Astrocyte (in vitro differentiated cells and primary cell): Measurements from ENCODE around the gene RNASE11.

Experiments
- EZH2 ChIP-seq: IDR thresholded peaks from 2 replicates; pipeline ENCODE4 v1.6.1; 2012; ENCODE audit warnings: mild to moderate bottlenecking, low read length, inconsistent platforms; ENCODE audit not compliant: insufficient read depth
- TF ChIP-seq, protein P1 (sequence below): IDR thresholded peaks from 2 replicates; pipeline ENCODE4 v1.5.1; 2011; ENCODE audit warnings: low read depth, mild to moderate bottlenecking, inconsistent platforms, low read length, moderate library complexity; ENCODE audit not compliant: insufficient read depth

- TF ChIP-seq, protein P1, sequence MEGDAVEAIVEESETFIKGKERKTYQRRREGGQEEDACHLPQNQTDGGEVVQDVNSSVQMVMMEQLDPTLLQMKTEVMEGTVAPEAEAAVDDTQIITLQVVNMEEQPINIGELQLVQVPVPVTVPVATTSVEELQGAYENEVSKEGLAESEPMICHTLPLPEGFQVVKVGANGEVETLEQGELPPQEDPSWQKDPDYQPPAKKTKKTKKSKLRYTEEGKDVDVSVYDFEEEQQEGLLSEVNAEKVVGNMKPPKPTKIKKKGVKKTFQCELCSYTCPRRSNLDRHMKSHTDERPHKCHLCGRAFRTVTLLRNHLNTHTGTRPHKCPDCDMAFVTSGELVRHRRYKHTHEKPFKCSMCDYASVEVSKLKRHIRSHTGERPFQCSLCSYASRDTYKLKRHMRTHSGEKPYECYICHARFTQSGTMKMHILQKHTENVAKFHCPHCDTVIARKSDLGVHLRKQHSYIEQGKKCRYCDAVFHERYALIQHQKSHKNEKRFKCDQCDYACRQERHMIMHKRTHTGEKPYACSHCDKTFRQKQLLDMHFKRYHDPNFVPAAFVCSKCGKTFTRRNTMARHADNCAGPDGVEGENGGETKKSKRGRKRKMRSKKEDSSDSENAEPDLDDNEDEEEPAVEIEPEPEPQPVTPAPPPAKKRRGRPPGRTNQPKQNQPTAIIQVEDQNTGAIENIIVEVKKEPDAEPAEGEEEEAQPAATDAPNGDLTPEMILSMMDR = no peak
- TF ChIP-seq EZH2 = no peak
These were observed 9.3 kb upstream of the RNASE11 start for GRCh38 chr14:20597108-20597507.
